AG10803 (cell line): ENCODE measurements around the gene PIGK.
A peak's percentile ranks its signal among the peaks of the same experiment; 100 is the strongest.

Source experiments
- DNase-seq: peaks from one replicate; pipeline ENCODE4 v3.0.0; 2010; ENCODE audit warnings: low read depth
- H3K4me3 ChIP-seq: 2 replicates; pipeline ENCODE4 v1.5.1; 2011; ENCODE audit warnings: mild to moderate bottlenecking, low read length, control low read depth
- TF ChIP-seq, protein P1 (sequence below): conservative IDR thresholded peaks from 2 replicates; pipeline ENCODE4 v1.5.1; 2011; ENCODE audit warnings: mild to moderate bottlenecking, low read length, control low read depth, inconsistent platforms

Gene PIGK

DNA sequence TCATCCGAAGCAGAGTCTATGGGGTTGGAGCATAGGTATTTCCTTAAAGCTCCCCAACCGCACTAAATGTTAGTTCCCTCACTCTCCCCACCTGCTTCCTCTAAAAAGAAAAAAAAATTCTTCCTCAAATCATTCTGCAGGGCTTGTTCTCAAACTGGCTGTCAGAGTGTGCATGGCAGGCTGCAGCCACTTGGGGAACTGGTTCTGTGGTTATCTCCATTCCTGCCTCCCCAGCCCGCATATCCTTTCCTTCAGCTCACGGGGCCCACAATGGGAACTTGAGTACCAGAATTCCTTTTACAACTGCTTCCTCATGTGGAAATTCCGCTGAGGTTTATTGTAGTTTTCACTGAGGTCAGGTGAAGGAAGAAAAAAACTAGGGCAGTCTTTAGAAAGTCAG lies 159.2 kb downstream of the PIGK start:
- DNase-seq, result no peak
- TF ChIP-seq, protein P1, sequence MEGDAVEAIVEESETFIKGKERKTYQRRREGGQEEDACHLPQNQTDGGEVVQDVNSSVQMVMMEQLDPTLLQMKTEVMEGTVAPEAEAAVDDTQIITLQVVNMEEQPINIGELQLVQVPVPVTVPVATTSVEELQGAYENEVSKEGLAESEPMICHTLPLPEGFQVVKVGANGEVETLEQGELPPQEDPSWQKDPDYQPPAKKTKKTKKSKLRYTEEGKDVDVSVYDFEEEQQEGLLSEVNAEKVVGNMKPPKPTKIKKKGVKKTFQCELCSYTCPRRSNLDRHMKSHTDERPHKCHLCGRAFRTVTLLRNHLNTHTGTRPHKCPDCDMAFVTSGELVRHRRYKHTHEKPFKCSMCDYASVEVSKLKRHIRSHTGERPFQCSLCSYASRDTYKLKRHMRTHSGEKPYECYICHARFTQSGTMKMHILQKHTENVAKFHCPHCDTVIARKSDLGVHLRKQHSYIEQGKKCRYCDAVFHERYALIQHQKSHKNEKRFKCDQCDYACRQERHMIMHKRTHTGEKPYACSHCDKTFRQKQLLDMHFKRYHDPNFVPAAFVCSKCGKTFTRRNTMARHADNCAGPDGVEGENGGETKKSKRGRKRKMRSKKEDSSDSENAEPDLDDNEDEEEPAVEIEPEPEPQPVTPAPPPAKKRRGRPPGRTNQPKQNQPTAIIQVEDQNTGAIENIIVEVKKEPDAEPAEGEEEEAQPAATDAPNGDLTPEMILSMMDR, result no peak
- no peak overlapping the region for H3K4me3 ChIP-seq

DNA sequence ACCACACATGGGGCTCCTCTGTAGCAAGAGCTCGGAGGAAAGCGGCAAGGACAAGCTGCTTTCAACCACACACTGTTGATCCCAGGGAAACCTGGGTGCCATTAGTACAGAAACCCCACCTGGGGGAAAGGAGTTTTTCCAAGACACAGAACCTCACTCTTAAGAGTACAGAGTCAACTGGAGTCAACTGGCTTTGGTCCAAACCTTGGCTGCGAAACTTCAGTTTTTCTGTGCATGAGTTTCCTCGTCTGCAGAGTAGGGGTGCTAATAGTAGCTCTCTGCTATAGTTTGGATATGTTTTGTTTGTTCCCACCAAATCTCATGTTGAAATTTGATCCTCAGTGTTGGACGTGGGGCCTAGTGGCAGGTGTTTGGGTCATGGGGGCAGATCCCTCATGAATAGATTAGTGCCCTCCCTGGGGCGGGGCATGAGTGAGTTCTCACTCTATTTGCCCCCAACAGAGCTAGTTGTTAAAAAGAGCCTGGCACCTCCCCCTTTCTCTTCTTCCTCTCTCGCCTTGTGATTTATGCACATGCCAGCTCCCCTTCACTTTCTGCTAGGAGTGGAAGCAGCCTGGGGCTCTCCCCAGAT lies 161.1 kb downstream of the PIGK start:
- no peak overlapping the region for H3K4me3 ChIP-seq
- DNase-seq, result no peak
- TF ChIP-seq, protein P1, result no peak

- H3K4me3 ChIP-seq, result no peak overlapping the region
- peak; percentile 23 for DNase-seq
- TF ChIP-seq, protein P1, result no peak
These were observed 162.7 kb downstream of the PIGK start for GRCh38 chr1:77056525-77056924.

GRCh38 chr1:77051425-77051824 lies 167.8 kb downstream of the PIGK start:
- TF ChIP-seq, protein P1, result no peak
- no peak for DNase-seq
- no peak overlapping the region for H3K4me3 ChIP-seq

DNA sequence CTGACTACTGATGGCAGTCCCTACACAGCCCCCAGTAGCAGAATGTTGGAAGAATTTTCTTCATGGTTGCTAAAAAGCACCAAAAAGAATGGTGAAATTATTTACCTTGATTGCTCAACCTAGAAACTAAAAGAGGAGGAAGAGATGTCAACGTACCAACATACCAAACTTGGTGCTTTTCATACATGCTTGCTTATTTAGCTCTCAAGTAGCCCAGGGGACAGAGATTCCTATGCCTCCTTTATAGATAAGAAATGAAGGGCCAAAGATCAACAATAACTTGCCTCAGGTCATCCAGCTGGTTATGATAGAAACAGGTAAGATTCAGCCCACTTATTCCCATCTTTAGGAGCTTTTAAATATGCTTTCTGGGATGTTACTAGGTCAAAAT lies 170.6 kb downstream of the PIGK start:
- TF ChIP-seq, protein P1, result no peak
- no peak for DNase-seq
- H3K4me3 ChIP-seq, result no peak overlapping the region

DNA sequence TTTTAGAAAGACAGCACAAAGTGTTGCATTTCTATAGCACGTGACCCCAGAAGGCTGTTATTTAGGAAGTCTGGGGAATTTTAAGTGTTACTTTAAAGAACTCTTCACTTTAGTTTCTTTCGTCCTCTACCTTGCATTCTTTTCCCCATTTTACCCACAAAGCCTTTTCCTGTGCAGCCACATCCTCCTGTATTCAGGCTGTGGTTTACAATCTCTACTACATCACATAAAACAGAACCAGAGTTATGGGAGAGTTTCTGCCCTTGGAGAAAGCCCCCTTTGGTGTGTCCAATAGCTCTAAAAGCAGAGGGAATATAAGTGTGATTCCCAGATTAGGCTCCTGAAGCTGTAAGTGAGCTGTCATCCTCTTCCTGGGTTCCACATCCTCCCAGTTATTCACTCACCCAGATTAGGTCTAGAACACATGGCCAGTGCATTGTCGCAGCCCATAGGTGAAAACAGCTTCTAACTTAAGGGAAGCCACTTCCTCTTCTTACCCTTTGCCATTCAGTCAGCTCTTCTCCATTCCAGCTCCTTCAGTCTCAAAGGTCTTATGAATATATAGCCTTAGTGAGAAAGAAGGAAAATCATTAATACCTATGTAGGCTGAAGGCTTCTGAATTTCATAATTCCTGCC lies 171.1 kb downstream of the PIGK start:
- DNase-seq, result no peak
- TF ChIP-seq, protein P1, result no peak

GRCh38 chr1:77047575-77047974 lies 171.7 kb downstream of the PIGK start:
- TF ChIP-seq, protein P1, result no peak
- no peak for DNase-seq
- no peak overlapping the region for H3K4me3 ChIP-seq

More for the DNA sequence above, 171.1 kb downstream of the PIGK start:
- H3K4me3 ChIP-seq, result no peak overlapping the region
